H1 (cell line): ENCODE results near the gene MTURN. TPM values are rescaled to one million over a fixed set of nuclear protein-coding genes. Genes with fewer than 3 reads are reported as not detected.

Experiments used
- CTCF ChIA-PET: fragments of 300-600 bp; sonication (Branson Sonifier 250); formaldehyde crosslinking; loops from one replicate; lab custom pipeline; 2021; ENCODE audit not compliant: partially characterized antibody; lab: Charles Lee
- POLR2A ChIA-PET: fragments of 300-600 bp; sonication (Branson Sonifier 250); formaldehyde crosslinking; loops from one replicate; lab custom pipeline; 2021; ENCODE audit warnings: inconsistent platforms; ENCODE audit not compliant: partially characterized antibody; lab: Charles Lee
- DNase-seq, 2 experiments: peaks; one replicate each; pipeline versions ENCODE4 v3.0.0 to v3.0.0-alpha.2; 2010 to 2022; ENCODE audit warnings: low spot score in 2 of 2, low read depth in 1 of 2, mixed read lengths in 1 of 2
- FAIRE-seq: peaks from 2 replicates; lab custom pipeline; 2011; peaks lifted over from hg19 to GRCh38; lab: Jason Lieb, UNC
- H2AFZ ChIP-seq: 2 replicates; pipeline ENCODE4 v1.8.1; 2012; ENCODE audit warnings: low read length, inconsistent platforms
- H2AK5ac ChIP-seq: 2 replicates; pipeline ENCODE4 v1.6.1; 2013; ENCODE audit warnings: low read depth, low read length
- H2BK120ac ChIP-seq: replicated peaks from 2 replicates; pipeline ENCODE3; 2013; ENCODE audit warnings: low read depth, low read length, inconsistent platforms
- H2BK12ac ChIP-seq: 2 replicates; pipeline ENCODE4 v1.6.1; 2013; ENCODE audit warnings: low read depth, low read length
- H2BK15ac ChIP-seq: 2 replicates; pipeline ENCODE4 v1.6.1; 2013; ENCODE audit warnings: low read length
- H2BK20ac ChIP-seq: 2 replicates; pipeline ENCODE4 v1.6.1; 2013; ENCODE audit warnings: low read length
- H2BK5ac ChIP-seq: 2 replicates; pipeline ENCODE4 v1.6.1; 2013; ENCODE audit warnings: low read depth, low read length
- H3K14ac ChIP-seq: 2 replicates; pipeline ENCODE4 v1.6.1; 2013; ENCODE audit warnings: inconsistent platforms; ENCODE audit not compliant: insufficient read length
- H3K18ac ChIP-seq: 2 replicates; pipeline ENCODE4 v1.6.1; 2013; ENCODE audit warnings: low read length; ENCODE audit errors: extremely low read depth
- H3K23ac ChIP-seq: 2 replicates; pipeline ENCODE4 v1.6.1; 2013; ENCODE audit warnings: inconsistent platforms; ENCODE audit not compliant: insufficient read length
- H3K23me2 ChIP-seq: 2 replicates; pipeline ENCODE4 v1.6.1; 2013; ENCODE audit warnings: low read depth, low read length
- H3K27ac ChIP-seq: 2 replicates; pipeline ENCODE4 v1.6.1; 2011; ENCODE audit warnings: low read depth, low read length, inconsistent platforms
- H3K27me3 ChIP-seq, 4 experiments: replicated peaks in 1 of 4; 1 replicate in 1 of 4; 2 replicates in 3 of 4; pipeline versions ENCODE4 v1.6.1 to v1.8.1; 2011 to 2013; ENCODE audit warnings: low read length in 3 of 4, mild to moderate bottlenecking in 3 of 4, inconsistent platforms in 2 of 4, mixed read lengths in 2 of 4, moderate library complexity in 1 of 4; ENCODE audit not compliant: control insufficient read depth in 3 of 4, insufficient read depth in 3 of 4; ENCODE audit errors: extremely low read depth in 1 of 4
- H3K36me3 ChIP-seq, 4 experiments: 2 replicates each; pipeline versions ENCODE4 v1.6.1 to v1.8.1; 2011 to 2013; ENCODE audit warnings: mild to moderate bottlenecking in 4 of 4, low read length in 3 of 4, moderate library complexity in 2 of 4, control low read depth in 1 of 4, inconsistent platforms in 1 of 4; ENCODE audit not compliant: insufficient read depth in 4 of 4, control insufficient read depth in 2 of 4
- H3K4ac ChIP-seq: replicated peaks from 2 replicates; pipeline ENCODE3; 2013; ENCODE audit warnings: low read length, low read depth, mixed read lengths, inconsistent platforms; ENCODE audit not compliant: insufficient read length
- H3K4me1 ChIP-seq, 4 experiments: replicated peaks in 1 of 4; 1 replicate in 1 of 4; 2 replicates in 3 of 4; pipeline versions ENCODE4 v1.6.1 to v1.8.1; 2011 to 2013; ENCODE audit warnings: low read length in 3 of 4, inconsistent platforms in 2 of 4, mixed read lengths in 1 of 4; ENCODE audit not compliant: insufficient read depth in 4 of 4, control insufficient read depth in 3 of 4
- H3K4me2 ChIP-seq, 2 experiments: 2 replicates each; pipeline versions ENCODE4 v1.6.1 to v1.8.1; 2011 to 2013; ENCODE audit warnings: low read depth in 2 of 2, low read length in 2 of 2, control low read depth in 1 of 2, inconsistent platforms in 1 of 2, mild to moderate bottlenecking in 1 of 2; ENCODE audit not compliant: insufficient read depth in 1 of 2
- H3K4me3 ChIP-seq, 4 experiments: fragments of 200-600, 300-600 bp in 1 of 4; sonication (generic), shearing (Covaris generic), sonication (Bioruptor Twin) in 1 of 4; 2 replicates each; pipeline versions ENCODE4 v1.5.1 to v1.8.1; 2011 to 2016; ENCODE audit warnings: low read length in 4 of 4, low read depth in 3 of 4, control low read depth in 2 of 4, inconsistent platforms in 2 of 4, mild to moderate bottlenecking in 2 of 4, mixed read lengths in 1 of 4, moderate library complexity in 1 of 4; ENCODE audit not compliant: insufficient read depth in 2 of 4; ENCODE audit errors: extremely low read depth in 1 of 4
- H3K56ac ChIP-seq: replicated peaks from 2 replicates; pipeline ENCODE3; 2013; ENCODE audit warnings: low read depth, mild to moderate bottlenecking, mixed read lengths, low read length, inconsistent platforms; ENCODE audit not compliant: insufficient read length
- H3K79me1 ChIP-seq: 2 replicates; pipeline ENCODE4 v1.6.1; 2013; ENCODE audit warnings: low read depth, low read length, control low read depth
- H3K79me2 ChIP-seq, 2 experiments: 2 replicates each; pipeline versions ENCODE4 v1.6.1 to v1.8.1; 2012 to 2013; ENCODE audit warnings: low read length in 2 of 2, mild to moderate bottlenecking in 2 of 2, inconsistent platforms in 1 of 2; ENCODE audit not compliant: insufficient read depth in 2 of 2, control insufficient read depth in 1 of 2
- H3K9ac ChIP-seq, 4 experiments: replicated peaks in 1 of 4; 1 replicate in 1 of 4; 2 replicates in 3 of 4; pipeline versions ENCODE4 v1.6.1 to v1.8.1; 2011 to 2013; ENCODE audit warnings: low read depth in 3 of 4, low read length in 3 of 4, control low read depth in 2 of 4, mild to moderate bottlenecking in 2 of 4, moderate library complexity in 2 of 4, inconsistent platforms in 1 of 4; ENCODE audit errors: extremely low read depth in 1 of 4
- H3K9me3 ChIP-seq, 2 experiments: 2 replicates each; pipeline versions ENCODE4 v1.6.1 to v1.8.1; 2012 to 2013; ENCODE audit warnings: mild to moderate bottlenecking in 2 of 2, moderate library complexity in 2 of 2, control low read depth in 1 of 2, inconsistent platforms in 1 of 2, low read depth in 1 of 2, low read length in 1 of 2, mixed read lengths in 1 of 2; ENCODE audit not compliant: insufficient read depth in 2 of 2
- H4K20me1 ChIP-seq, 2 experiments: replicated peaks in 1 of 2; 2 replicates each; pipeline versions ENCODE3 to v1.8.1; 2011 to 2013; ENCODE audit warnings: inconsistent platforms in 2 of 2, low read length in 2 of 2, mild to moderate bottlenecking in 1 of 2; ENCODE audit not compliant: insufficient read depth in 2 of 2, control insufficient read depth in 1 of 2
- H4K5ac ChIP-seq: 2 replicates; pipeline ENCODE4 v1.6.1; 2013; ENCODE audit warnings: low read length, low read depth, mixed read lengths, inconsistent platforms; ENCODE audit not compliant: insufficient read length
- H4K8ac ChIP-seq: 2 replicates; pipeline ENCODE4 v1.8.0; 2013; ENCODE audit warnings: mild to moderate bottlenecking, moderate library complexity, low read length, inconsistent platforms; ENCODE audit not compliant: insufficient read depth; ENCODE audit errors: extremely low read depth
- H4K91ac ChIP-seq: replicated peaks from 2 replicates; pipeline ENCODE3; 2013; ENCODE audit warnings: low read length, mixed read lengths, inconsistent platforms; ENCODE audit not compliant: insufficient read length
- ATF2 ChIP-seq: IDR thresholded peaks from 2 replicates; pipeline ENCODE4 v1.6.1; 2012; ENCODE audit warnings: low read length, inconsistent platforms
- CBX5 ChIP-seq: fragments of 300-800, 300-1000 bp; sonication (generic); IDR thresholded peaks from 2 replicates; pipeline ENCODE4 v1.7.1; 2016; ENCODE audit warnings: antibody characterized with exemption, low read length, low read depth
- CEBPB ChIP-seq: IDR thresholded peaks from 2 replicates; pipeline ENCODE4 v1.6.1; 2012; ENCODE audit warnings: low read depth, low read length
- JUND ChIP-seq: IDR thresholded peaks from 2 replicates; pipeline ENCODE4 v1.6.1; 2011; ENCODE audit warnings: mild to moderate bottlenecking, improper control_type of control experiment, low read length
- KDM1A ChIP-seq: fragments of 200-600, 300-600 bp; sonication (generic); IDR thresholded peaks from 2 replicates; pipeline ENCODE4 v1.7.1; 2016; ENCODE audit warnings: mild to moderate bottlenecking, low read length, borderline replicate concordance
- RFX5 ChIP-seq: IDR thresholded peaks from 2 replicates; pipeline ENCODE4 v1.6.1; 2011; ENCODE audit warnings: low read depth, low read length, improper control_type of control experiment, borderline replicate concordance
- SIN3A ChIP-seq, 2 experiments: IDR thresholded peaks in 1 of 2; conservative IDR thresholded peaks in 1 of 2; 2 replicates each; pipeline ENCODE4 v1.6.1; 2011 to 2012; ENCODE audit warnings: low read length in 2 of 2, improper control_type of control experiment in 1 of 2, low read depth in 1 of 2, mild to moderate bottlenecking in 1 of 2
- TBP ChIP-seq: IDR thresholded peaks from 2 replicates; pipeline ENCODE4 v1.6.1; 2011; ENCODE audit warnings: low read depth, low read length, improper control_type of control experiment
- TCF12 ChIP-seq: IDR thresholded peaks from 2 replicates; pipeline ENCODE4 v1.6.1; 2011; ENCODE audit warnings: low read depth, mild to moderate bottlenecking, low read length
- ZNF274 ChIP-seq: IDR thresholded peaks from 2 replicates; pipeline ENCODE4 v1.7.0; 2012; ENCODE audit warnings: low read length, borderline replicate concordance; ENCODE audit errors: extremely low read depth
- WGBS, 2 experiments: shearing (Covaris generic) in 1 of 2; methylation state at CpG; one replicate each; pipeline versions ENCODE4 v1.1.6 to v1.1.7; 2013 to 2015; ENCODE audit warnings: low lambda C conversion rate in 2 of 2, mixed read lengths in 2 of 2, inconsistent platforms in 1 of 2, low coverage in 1 of 2, missing lambda C conversion rate in 1 of 2; ENCODE audit not compliant: insufficient replicate concordance in 2 of 2, insufficient coverage in 1 of 2, insufficient read length in 1 of 2; ENCODE audit errors: extremely low coverage in 1 of 2, missing lambda C conversion rate in 1 of 2; 5-methylcytosine and 5-hydroxymethylcytosine counted together
- polyA plus RNA-seq, 7 experiments: library from polyadenylated mRNA; depleted of rRNA in 3 of 7; stranded (reverse) in 5 of 7; unstranded in 2 of 7; fragments of >200 nt in 5 of 7; fragments of 200-250 nt in 2 of 7; gene quantifications; 1 replicate in 5 of 7; 2 replicates in 1 of 7; 4 replicates in 1 of 7; pipeline versions ENCODE4 v1.2.1 to v1.2.3, GENCODE V29; 2011 to 2013; ENCODE audit warnings: missing spikeins in 2 of 7, mixed read lengths in 2 of 7
- total RNA-seq: library from RNA; stranded (reverse); fragmentation: NEBNext Ultra II Directional; extraction: Animal tissue kit (Norgen Biotek cat#: 25700); gene quantifications from 2 replicates; pipeline ENCODE4 v1.2.1, GENCODE V29; 2021
- TF ChIP-seq, protein P1 (sequence below): IDR thresholded peaks from 2 replicates; pipeline ENCODE4 v1.6.1; 2011; ENCODE audit warnings: low read depth, mild to moderate bottlenecking, low read length; ENCODE audit not compliant: insufficient read depth

Gene MTURN
- total and polyA plus RNA-seq, 2 of the 8 experiments (the other 6 are each of a cell fraction or from before 2014, with no cell fraction given) = 2.6 to 5.8 TPM

DNA sequence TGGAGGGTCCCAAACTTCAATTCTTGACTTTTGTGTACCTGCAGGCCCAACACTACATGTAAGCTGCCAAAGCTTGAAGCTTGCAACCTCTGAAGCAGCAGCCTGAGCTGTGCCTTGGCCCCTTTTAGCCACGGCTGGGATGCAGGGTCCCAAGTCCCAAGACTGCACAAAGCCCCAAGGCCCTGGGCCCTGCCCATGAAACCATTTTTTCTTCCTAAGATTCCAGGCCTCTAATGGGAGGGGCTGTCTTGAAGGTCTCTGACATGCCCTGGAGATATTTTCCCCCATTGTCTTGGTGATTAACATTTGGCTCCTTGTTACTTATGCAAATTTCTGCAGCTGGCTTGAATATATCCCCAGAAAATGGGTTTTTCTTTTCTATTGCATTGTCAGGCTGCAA is 52.7 kb downstream of the MTURN start:
- Histone ChIP-seq H3K27me3 (no peaks in the 10 kb centered on the region), H3K56ac (no peak overlapping the region), H4K20me1 (no peaks in the 10 kb centered on the region), H3K79me2 (no peaks in the 10 kb centered on the region), H2BK15ac (no peak overlapping the region), H3K4me2 (no peak overlapping the region), H3K9ac (no peak overlapping the region), H3K4ac (no peak overlapping the region), H3K27ac (no peak overlapping the region), H3K4me1 (peaks cover 0 to 4% (median 0%) of the 10 kb centered on the region in 4 experiments; a peak in 2 of 7 replicates), H2AFZ (no peak overlapping the region), H3K23me2 (no peaks in the 10 kb centered on the region), H4K8ac (no peak overlapping the region), H3K36me3 (no peaks in the 10 kb centered on the region), H2BK20ac (no peak overlapping the region), H3K4me3 (no peak overlapping the region), H3K23ac (no peak overlapping the region), H2BK5ac (no peak overlapping the region), H4K91ac (no peak overlapping the region), H3K9me3 (peaks cover 10 to 17% of the 10 kb centered on the region in 2 experiments), H3K18ac (no peak overlapping the region; the same call in 1 of the 2 replicates), H3K14ac (no peak overlapping the region), H2AK5ac (no peak overlapping the region), H4K5ac (no peak overlapping the region), H2BK120ac (no peak overlapping the region), H3K79me1 (no peaks in the 10 kb centered on the region), H2BK12ac (no peak overlapping the region)
- FAIRE-seq = no peak
- no peak for DNase-seq
- ChIA-PET POLR2A (no interaction called here), CTCF (interaction anchor here (1.2 kb wide), 1 partner anchor 14 kb away, joined by 3 read pairs; no protein-coding TSS in a partner anchor)
- 100% methylated on average over 1 of the region's 1 CpG; no CpG with 5 or more reads in 1 of the 2 experiments for WGBS, 2 experiments
- TF ChIP-seq ZNF274 (no peak), CEBPB (no peak), SIN3A (conservative IDR thresholded peaks at IDR 0.05 in 1 of 2, IDR thresholded peaks at IDR 0.05 in 1 of 2; ENCODE audit: low read depth in 1 of 2, low read length in 2 of 2) (no peak), ATF2 (no peak), CBX5 (no peak), KDM1A (no peak), RFX5 (no peak), TCF12 (no peak), JUND (no peak), TBP (no peak)
- TF ChIP-seq, protein P1, sequence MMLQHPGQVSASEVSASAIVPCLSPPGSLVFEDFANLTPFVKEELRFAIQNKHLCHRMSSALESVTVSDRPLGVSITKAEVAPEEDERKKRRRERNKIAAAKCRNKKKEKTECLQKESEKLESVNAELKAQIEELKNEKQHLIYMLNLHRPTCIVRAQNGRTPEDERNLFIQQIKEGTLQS = no peak
